Subcutaneous abdominal adipose tissue (tissue), 5 donors: Measurements from ENCODE around the gene SYNGR4.
"Not testable (repeated sequence)": the region's sequence is repeated elsewhere in the genome, so short reads cannot be mapped to it uniquely, and the experiment has no call there.

ENCODE experiments used
- H3K27ac ChIP-seq: one replicate; pipeline ENCODE4 v1.7.0; 2013; ENCODE audit warnings: low read depth, mild to moderate bottlenecking, inconsistent platforms, low read length, moderate library complexity
- H3K27me3 ChIP-seq, 5 donors: one replicate each; pipeline ENCODE4 v1.7.0; 2013; ENCODE audit warnings: low read length in 5 of 5, inconsistent platforms in 1 of 5; ENCODE audit not compliant: control insufficient read depth in 5 of 5, insufficient read depth in 4 of 5
- H3K36me3 ChIP-seq, 5 donors: one replicate each; pipeline ENCODE4 v1.7.0; 2013; ENCODE audit warnings: low read length in 5 of 5; ENCODE audit not compliant: control insufficient read depth in 5 of 5, insufficient read depth in 5 of 5
- H3K4me1 ChIP-seq, 5 donors: one replicate each; pipeline ENCODE4 v1.7.0; 2013; ENCODE audit warnings: low read length in 5 of 5, mild to moderate bottlenecking in 3 of 5, moderate library complexity in 1 of 5; ENCODE audit not compliant: control insufficient read depth in 5 of 5, insufficient read depth in 5 of 5
- H3K4me3 ChIP-seq, 5 donors: one replicate each; pipeline ENCODE4 v1.7.0; 2013; ENCODE audit warnings: low read length in 5 of 5, low read depth in 1 of 5
- H3K9ac ChIP-seq, 5 donors: one replicate each; pipeline ENCODE4 v1.7.0; 2013; ENCODE audit warnings: low read length in 5 of 5, mild to moderate bottlenecking in 4 of 5, moderate library complexity in 3 of 5
- H3K9me3 ChIP-seq, 5 donors: one replicate each; pipeline ENCODE4 v1.7.0; 2013; ENCODE audit warnings: low read length in 5 of 5; ENCODE audit not compliant: control insufficient read depth in 5 of 5
- donor health status: healthy.
- donor health status: healthy.
- donor health status: healthy.
- donor health status: healthy.
- donor health status: healthy.

Gene SYNGR4

GRCh38 chr19:48368936-48369335, 4.8 kb downstream of the SYNGR4 start:
- Histone ChIP-seq H3K4me1 (peaks cover under 1 to 7% (median 6%) of the 10 kb centered on the region in 5 donors), H3K4me3 (no peak overlapping the region), H3K27me3 (peaks cover 0 to 5% (median 0%) of the 10 kb centered on the region in 5 donors), H3K9ac (no peak overlapping the region), H3K36me3 (no peaks in the 10 kb centered on the region), H3K9me3 (no peaks in the 10 kb centered on the region), H3K27ac (no peak overlapping the region)

- no peaks in the 10 kb centered on the region for H3K4me1 ChIP-seq
- H3K36me3 ChIP-seq, result no peaks in the 10 kb centered on the region
- H3K27ac ChIP-seq, result no peak overlapping the region
- no peak overlapping the region for H3K9ac ChIP-seq
- H3K4me3 ChIP-seq, result no peak overlapping the region
- H3K27me3 ChIP-seq, result peaks cover 0 to 5% (median 0%) of the 10 kb centered on the region in 5 donors
- H3K9me3 ChIP-seq, result no peaks in the 10 kb centered on the region
Observed at GRCh38 chr19:48370955-48371354, 6.8 kb downstream of the SYNGR4 start.

- no peaks in the 10 kb centered on the region for H3K9me3 ChIP-seq
- H3K36me3 ChIP-seq, result no peaks in the 10 kb centered on the region
- no peaks in the 10 kb centered on the region for H3K4me1 ChIP-seq
- peaks cover 0 to 5% (median 0%) of the 10 kb centered on the region in 5 donors for H3K27me3 ChIP-seq
- no peak overlapping the region for H3K9ac ChIP-seq
- H3K4me3 ChIP-seq, result no peak overlapping the region
- no peak overlapping the region for H3K27ac ChIP-seq
Observed at GRCh38 chr19:48371367-48371766, 7.2 kb downstream of the SYNGR4 start.

DNA sequence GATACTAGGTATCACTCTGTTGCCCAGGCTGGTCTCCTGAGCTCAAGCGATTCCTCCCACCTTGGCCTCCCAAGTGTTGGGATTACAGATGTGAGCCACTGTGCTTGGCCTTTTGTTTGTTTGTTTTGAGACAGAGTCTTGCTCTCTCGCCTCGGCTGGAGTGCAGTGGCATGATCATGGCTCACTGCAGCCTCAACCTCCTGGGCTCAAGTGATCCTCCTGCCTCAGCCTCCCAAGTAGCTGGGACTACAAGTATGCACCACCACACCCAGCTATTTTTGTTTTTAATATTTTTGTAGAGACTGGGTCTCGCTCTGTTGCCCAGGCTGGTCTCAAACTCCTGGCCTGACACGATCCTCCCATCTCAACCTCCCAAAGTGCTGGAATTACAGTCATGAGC, 7.6 kb downstream of the SYNGR4 start:
- not testable (repeated sequence) for H3K4me3 ChIP-seq, H3K9me3 ChIP-seq

DNA sequence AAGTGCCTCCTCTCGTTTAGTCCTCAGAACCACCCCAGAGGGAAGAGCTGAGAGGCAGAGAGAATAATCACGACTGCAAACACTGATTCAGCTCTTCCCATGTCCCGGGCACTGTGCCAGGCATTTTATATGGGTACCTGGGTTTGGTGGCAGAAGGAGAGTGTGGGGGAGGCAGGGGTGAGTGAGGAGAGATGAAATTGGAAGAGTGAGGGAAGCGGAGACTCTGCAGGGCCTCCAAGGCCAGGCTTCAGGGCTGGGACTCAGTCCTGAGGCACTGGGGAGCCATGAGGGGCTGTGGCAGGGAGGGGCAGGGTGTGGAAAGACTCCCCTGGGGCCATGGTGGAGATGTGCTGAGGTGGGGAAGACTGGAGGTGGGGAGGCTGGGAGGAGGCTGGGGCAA, 8.7 kb downstream of the SYNGR4 start:
- no peaks in the 10 kb centered on the region for H3K36me3 ChIP-seq
- H3K27me3 ChIP-seq, result peaks cover 0 to 5% (median 0%) of the 10 kb centered on the region in 5 donors
- H3K4me1 ChIP-seq, result no peaks in the 10 kb centered on the region
- no peaks in the 10 kb centered on the region for H3K9me3 ChIP-seq
- no peak overlapping the region for H3K9ac ChIP-seq
- no peak overlapping the region for H3K27ac ChIP-seq
- H3K4me3 ChIP-seq, result no peak overlapping the region

More for the DNA sequence above, 7.6 kb downstream of the SYNGR4 start:
- H3K9ac ChIP-seq, H3K4me1 ChIP-seq, H3K27ac ChIP-seq, H3K36me3 ChIP-seq, H3K27me3 ChIP-seq: not testable (repeated sequence)

DNA sequence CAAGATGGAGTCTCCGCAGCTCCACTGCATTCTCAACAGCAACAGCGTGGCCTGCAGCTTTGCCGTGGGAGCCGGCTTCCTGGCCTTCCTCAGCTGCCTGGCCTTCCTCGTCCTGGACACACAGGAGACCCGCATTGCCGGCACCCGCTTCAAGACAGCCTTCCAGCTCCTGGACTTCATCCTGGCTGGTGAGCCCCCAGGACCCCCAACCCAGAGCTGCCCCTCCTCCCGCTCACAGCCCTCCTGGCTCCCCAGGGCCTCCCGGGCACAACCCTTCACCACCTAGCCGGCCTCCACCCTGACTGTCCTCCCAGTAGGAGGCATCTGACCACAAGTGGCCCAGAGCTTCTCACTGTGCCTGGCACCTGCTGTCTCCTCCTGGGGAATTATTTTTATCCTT, 9.4 kb downstream of the SYNGR4 start:
- Histone ChIP-seq H3K27ac (no peak overlapping the region), H3K9ac (no peak overlapping the region), H3K9me3 (no peaks in the 10 kb centered on the region), H3K4me3 (no peak overlapping the region), H3K36me3 (no peaks in the 10 kb centered on the region), H3K4me1 (no peaks in the 10 kb centered on the region), H3K27me3 (peaks cover 0 to 5% (median 0%) of the 10 kb centered on the region in 5 donors)

DNA sequence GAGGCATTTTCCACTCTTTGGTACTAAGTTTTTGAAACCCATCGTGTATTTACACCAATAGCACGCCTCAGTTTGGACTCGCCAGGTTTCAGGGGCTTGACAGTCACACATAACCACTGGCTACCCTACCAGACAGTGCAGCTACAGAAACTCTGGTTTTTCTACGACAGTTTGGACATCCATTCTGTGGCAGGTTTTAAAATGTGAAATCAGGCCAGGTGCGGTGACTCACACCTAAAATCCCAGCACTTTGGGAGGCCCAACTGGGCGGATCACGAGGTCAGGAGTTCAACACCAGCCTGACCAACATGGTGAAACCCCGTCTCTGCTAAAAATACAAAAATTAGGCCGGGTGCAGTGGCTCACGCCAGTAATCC, 14.0 kb downstream of the SYNGR4 start:
- no peak overlapping the region for H3K4me3 ChIP-seq
- no peaks in the 10 kb centered on the region for H3K9me3 ChIP-seq
- no peaks in the 10 kb centered on the region for H3K4me1 ChIP-seq
- peaks cover 0 to 5% (median 0%) of the 10 kb centered on the region in 5 donors for H3K27me3 ChIP-seq
- no peak overlapping the region for H3K9ac ChIP-seq
- no peak overlapping the region for H3K27ac ChIP-seq
- H3K36me3 ChIP-seq, result peaks cover 0 to 21% (median 16%) of the 10 kb centered on the region in 5 donors

- no peak overlapping the region for H3K9ac ChIP-seq
- H3K4me3 ChIP-seq, result no peak overlapping the region
- peaks cover 0 to 30% (median 25%) of the 10 kb centered on the region in 5 donors for H3K36me3 ChIP-seq
- no peaks in the 10 kb centered on the region for H3K27me3 ChIP-seq
- no peak overlapping the region for H3K27ac ChIP-seq
- H3K9me3 ChIP-seq, result no peaks in the 10 kb centered on the region
- H3K4me1 ChIP-seq, result no peaks in the 10 kb centered on the region
Observed at GRCh38 chr19:48379058-48379457, 14.9 kb downstream of the SYNGR4 start.

DNA sequence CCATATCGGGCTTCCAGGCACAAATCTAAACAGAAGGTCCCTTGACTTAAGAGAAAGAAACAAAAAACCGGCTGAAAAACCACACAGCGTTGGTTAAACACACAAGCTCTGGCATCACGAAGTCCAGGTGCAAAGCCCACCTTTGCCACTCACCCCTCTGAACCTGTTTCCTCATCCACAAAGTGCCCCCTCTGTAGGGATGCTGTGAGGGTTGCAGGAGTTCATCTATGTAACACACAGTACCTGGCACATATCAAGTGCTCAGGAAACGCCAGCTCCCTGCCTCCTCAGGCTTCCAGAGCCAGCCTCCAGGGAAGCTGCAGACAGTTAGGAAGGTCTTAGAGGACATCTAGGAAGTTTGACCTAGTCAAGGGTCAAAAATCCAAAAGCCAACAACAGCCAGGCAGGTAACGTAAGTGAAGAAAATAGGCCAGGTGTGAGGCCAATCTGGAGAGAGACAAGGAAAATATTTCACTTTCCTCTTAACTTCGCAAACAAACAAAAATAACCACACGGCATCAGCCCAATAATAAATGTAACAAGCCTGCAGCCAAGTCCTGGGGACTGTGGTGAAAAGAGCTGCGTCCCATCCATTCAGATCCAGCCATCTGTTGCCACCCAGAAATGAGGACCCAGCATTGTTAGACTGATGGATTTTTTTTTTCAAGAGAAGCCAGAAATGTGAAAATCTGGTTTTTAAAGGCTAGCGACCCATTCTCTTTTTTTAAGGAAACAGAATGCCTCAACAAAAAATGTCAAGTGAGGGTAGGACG, 17.2 kb downstream of the SYNGR4 start:
- H3K27me3 ChIP-seq, result no peaks in the 10 kb centered on the region
- no peaks in the 10 kb centered on the region for H3K9me3 ChIP-seq
- H3K27ac ChIP-seq, result no peak overlapping the region
- peaks cover 0 to 51% (median 45%) of the 10 kb centered on the region in 5 donors for H3K36me3 ChIP-seq
- no peaks in the 10 kb centered on the region for H3K4me1 ChIP-seq
- H3K4me3 ChIP-seq, result no peak overlapping the region
- no peak overlapping the region for H3K9ac ChIP-seq

DNA sequence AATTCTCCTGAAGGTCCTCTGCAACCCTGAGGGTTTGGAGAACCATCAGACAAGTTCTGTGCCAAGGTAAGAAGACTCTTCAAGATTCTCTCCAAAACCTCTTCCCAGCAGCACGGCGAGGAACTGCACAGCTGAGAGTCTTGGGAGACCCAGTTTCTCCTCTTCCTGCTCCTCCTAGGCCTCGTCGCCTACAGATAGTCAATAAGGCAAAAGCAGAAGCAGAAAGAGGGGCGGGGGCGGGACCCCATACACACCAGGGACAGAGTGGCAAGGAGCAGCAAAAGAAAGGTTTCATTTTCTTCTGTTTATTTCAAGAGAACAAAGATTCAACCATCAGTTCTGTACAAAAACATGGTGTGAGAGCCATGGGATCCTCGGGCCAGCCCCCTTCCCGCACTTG, 18.1 kb downstream of the SYNGR4 start:
- no peaks in the 10 kb centered on the region for H3K9me3 ChIP-seq
- no peak overlapping the region for H3K9ac ChIP-seq
- peaks cover 0 to 58% (median 52%) of the 10 kb centered on the region in 5 donors for H3K36me3 ChIP-seq
- H3K4me3 ChIP-seq, result no peak overlapping the region
- no peak overlapping the region for H3K27ac ChIP-seq
- H3K27me3 ChIP-seq, result no peaks in the 10 kb centered on the region
- no peaks in the 10 kb centered on the region for H3K4me1 ChIP-seq
